Measurements from ENCODE around the gene TMEM184B.

- no peak for TF ChIP-seq USF2 (CRISPR knock-in tag; IDR thresholded peaks at IDR 0.05)
- TF ChIP-seq CTCF (IDR thresholded peaks at IDR 0.05) = no peak
- TF ChIP-seq ATF3 (CRISPR knock-in tag; conservative IDR thresholded peaks at IDR 0.05) = no peak
- no peak for TF ChIP-seq ATF1 (CRISPR knock-in tag; IDR thresholded peaks at IDR 0.05)
- TF ChIP-seq STAT6 (CRISPR knock-in tag; conservative IDR thresholded peaks at IDR 0.05; ENCODE audit: low read depth) = no peak
- no peak for TF ChIP-seq ELF4 (CRISPR knock-in tag; IDR thresholded peaks at IDR 0.05; ENCODE audit: low read depth)
- TF ChIP-seq JUN (CRISPR knock-in tag; IDR thresholded peaks at IDR 0.05) = no peak
- TF ChIP-seq TCF7 (CRISPR knock-in tag; IDR thresholded peaks at IDR 0.05; ENCODE audit: low read depth) = no peak
- no peak for TF ChIP-seq ZNF416 (CRISPR knock-in tag; IDR thresholded peaks at IDR 0.05)
- no peak for TF ChIP-seq ATF2 (CRISPR knock-in tag; IDR thresholded peaks at IDR 0.05; ENCODE audit: borderline replicate concordance, low read depth)
- no peak for TF ChIP-seq MXD4 (CRISPR knock-in tag; IDR thresholded peaks at IDR 0.05; ENCODE audit: borderline replicate concordance)
- no peak for TF ChIP-seq MAX (CRISPR knock-in tag; IDR thresholded peaks at IDR 0.05)
- TF ChIP-seq SP1 (CRISPR knock-in tag; conservative IDR thresholded peaks at IDR 0.05) = no peak
Measured at GRCh38 chr22:38186429-38186828, 86.4 kb downstream of the TMEM184B start.

Measured in WTC11 (cell line).